ENCODE results near the gene CRADD.

The CRADD gene

DNA sequence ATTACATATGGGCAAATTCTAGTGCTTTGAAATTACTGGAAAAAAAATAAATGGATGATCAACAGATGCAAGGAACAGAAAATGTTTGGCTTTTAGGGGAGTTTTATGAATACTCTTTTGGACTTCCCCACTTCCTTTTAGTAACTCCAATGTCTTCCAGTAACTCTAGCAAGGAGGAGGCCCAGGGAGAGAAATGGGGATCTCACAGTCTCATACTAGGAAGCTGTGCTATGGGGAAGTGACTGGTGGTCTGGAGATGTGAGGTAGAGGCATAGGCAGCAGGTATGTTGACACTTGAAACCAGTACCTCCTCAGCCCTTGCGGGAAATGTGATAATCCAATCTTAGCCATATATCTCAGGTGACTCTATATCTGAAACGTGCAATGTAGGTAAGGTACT, 68.1 kb downstream of the CRADD start:
- TF ChIP-seq, protein P1, sequence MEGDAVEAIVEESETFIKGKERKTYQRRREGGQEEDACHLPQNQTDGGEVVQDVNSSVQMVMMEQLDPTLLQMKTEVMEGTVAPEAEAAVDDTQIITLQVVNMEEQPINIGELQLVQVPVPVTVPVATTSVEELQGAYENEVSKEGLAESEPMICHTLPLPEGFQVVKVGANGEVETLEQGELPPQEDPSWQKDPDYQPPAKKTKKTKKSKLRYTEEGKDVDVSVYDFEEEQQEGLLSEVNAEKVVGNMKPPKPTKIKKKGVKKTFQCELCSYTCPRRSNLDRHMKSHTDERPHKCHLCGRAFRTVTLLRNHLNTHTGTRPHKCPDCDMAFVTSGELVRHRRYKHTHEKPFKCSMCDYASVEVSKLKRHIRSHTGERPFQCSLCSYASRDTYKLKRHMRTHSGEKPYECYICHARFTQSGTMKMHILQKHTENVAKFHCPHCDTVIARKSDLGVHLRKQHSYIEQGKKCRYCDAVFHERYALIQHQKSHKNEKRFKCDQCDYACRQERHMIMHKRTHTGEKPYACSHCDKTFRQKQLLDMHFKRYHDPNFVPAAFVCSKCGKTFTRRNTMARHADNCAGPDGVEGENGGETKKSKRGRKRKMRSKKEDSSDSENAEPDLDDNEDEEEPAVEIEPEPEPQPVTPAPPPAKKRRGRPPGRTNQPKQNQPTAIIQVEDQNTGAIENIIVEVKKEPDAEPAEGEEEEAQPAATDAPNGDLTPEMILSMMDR (IDR thresholded peaks at IDR 0.05): no peak

DNA sequence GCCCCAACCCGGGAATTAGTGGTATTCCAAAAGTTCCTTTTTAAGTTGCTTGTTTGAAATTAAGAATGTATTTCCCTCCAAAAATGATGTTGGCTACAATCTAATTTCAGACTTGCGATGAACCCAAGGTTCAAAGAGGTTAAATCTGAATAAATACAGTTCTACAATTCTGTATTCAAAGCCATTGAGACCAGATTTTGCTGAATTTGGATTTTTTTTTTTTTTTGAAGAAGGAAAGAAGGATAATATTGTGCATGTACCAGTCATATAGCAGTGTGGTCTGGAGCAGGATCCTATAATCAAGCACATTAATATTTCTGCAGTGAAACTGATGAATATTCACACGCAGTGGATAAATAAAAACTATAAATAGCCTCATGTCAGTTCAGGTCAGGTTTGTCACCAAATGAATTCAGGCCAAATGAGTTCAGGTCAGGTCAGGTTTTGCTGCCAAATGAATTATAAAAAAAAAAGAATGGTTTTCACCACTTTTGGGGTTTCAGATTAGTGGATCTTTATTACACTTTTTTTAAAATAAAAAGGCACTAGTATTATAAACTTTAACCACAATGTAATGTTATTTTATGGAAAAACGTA, 69.5 kb downstream of the CRADD start:
- TF ChIP-seq, protein P1 (IDR thresholded peaks at IDR 0.05): no peak

DNA sequence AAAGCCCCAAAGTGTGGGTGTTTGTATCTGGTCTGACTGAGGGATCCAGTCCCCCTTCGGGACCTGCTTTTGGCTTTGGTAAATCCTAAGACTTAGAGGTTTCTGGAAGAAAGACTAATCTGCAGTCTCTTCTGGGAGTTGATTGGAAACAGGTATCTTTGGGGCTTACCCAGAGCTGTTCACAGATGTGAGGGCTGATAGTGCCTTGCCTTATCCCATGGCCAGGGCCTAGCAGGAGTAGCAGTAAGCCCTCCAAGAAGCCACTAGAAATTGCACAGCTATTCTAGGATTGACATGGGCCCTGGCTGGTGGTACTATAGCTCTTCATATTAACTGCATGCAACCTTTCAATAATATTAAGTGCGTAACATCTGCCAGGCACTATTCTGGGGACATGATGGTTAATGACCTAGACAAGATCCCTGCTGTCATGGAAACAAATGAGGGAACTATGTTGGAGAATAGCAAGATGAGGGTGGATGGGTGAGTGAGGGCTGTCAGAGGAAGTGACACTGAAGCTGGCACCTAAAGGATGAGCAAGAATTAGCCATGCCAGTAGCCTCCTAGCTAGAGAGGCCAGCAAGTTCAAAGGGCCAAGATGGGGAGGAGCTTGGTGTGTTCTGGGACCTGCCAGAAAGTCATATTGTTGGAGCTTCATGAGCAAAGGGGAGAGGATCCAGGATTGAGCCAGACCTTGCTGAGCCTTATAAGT, 71.7 kb downstream of the CRADD start:
- TF ChIP-seq, protein P1 (IDR thresholded peaks at IDR 0.05): no peak

DNA sequence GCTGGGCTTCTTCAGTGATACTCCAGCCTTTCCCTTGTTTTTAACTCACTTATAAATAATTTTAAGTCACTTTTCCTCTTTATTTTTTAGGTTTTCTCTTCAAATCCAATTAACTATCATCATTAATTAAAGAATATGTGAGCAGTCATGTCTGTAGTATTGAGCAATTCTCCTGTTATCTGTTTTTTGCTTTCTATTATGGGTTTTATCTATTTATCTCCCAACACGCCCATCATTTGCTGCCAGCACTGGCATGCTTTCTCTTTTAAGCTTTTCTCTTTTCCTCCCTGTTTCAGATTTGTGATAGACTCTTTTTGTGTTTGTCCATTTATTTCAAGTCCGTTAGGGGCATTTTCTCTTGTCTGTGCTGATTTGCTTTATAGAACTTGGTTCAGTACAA, 72.3 kb downstream of the CRADD start:
- TF ChIP-seq, protein P1 (IDR thresholded peaks at IDR 0.05): no peak

DNA sequence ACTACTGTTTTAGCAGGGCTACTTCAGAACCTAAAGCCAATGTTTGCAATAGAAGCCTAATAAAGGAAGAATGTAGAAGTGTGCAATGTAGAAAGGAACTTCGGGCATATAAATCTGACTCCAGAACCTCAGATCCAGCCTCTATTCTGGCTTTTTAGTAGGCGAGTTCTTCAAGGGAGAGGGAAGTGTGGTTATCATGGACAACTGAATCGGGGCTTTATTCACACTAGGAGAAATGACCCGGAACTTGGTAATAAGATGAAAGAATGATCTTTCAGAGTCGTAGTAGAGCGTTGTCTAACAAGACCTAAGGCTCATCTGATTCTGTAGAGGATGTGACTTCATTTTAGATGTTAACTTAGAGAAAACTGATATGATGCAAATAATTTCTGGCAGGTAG, 72.9 kb downstream of the CRADD start:
- TF ChIP-seq, protein P1 (IDR thresholded peaks at IDR 0.05): no peak

DNA sequence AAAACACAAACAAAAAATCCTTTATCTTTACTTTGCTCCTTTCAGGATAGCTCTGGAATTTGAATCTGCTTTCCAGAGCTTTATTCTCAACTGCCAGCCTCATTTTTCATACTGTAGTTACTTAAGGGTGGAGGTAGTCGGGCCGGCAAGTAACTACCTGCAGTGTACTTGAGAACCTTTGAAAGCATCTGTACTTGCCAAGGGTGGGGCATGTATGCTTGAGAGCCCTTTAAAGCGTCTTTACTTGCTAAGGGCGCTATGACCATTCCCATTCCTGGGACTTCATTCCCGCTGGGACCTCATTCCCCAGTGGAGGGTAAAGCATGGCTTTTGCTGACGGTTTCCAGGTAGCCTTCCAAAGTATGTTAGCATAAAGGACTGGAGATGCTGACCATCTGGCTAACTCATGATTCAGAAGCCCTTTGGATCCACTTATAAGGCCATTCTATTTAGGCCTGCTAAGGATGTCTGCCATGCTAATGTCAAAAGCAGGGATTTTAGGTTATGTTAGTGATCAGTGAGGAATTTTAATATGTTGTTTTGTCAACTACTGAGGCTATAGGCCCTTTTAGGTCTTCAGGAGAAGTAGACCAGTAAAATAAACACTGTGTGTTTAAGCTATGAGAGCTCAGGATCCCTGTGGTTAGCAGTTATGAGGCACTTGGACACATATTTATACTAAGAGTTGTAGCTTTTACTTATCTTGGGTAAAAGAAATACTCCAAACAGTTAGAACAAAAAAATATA, 74.9 kb downstream of the CRADD start:
- TF ChIP-seq, protein P1 (IDR thresholded peaks at IDR 0.05): no peak

DNA sequence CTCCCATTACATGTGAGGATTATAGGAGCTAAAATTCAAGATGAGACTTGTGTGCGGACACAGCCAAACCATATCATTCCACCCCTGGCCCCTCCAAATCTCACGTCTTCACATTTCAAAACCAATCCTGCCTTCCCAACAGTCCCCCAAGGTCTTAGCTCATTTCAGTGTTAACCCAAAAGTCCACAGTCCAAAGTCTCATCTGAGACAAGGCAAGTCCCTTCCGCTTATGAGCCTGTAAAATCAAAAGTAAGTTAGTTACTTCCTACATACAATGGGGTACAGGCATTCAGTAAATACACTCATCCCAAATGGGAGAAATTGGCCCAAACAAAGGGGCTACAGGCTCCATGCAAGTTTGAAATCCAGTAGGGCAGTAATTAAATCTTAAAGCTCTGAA, 76.1 kb downstream of the CRADD start:
- TF ChIP-seq, protein P1 (IDR thresholded peaks at IDR 0.05): no peak
